Measurements from ENCODE around the gene RIF1. TPM values are rescaled to one million over a fixed set of nuclear protein-coding genes. Genes with fewer than 3 reads are reported as not detected.

RIF1 gene
- total RNA-seq, 1 experiment from 2014 or later = 123 TPM

GRCh38 chr2:151522556-151522955 is 112.9 kb downstream of the RIF1 start:
- Histone ChIP-seq H2AK5ac (ENCODE audit: insufficient read length, low read length) (no peak overlapping the region), H4K91ac (ENCODE audit: insufficient read length, low read depth, low read length) (no peak overlapping the region), H2BK20ac (ENCODE audit: low read depth, low read length, poor library complexity, severe bottlenecking) (no peak overlapping the region), H4K8ac (replicated peaks; ENCODE audit: insufficient read length, low read depth, low read length) (no peak overlapping the region), H2BK12ac (ENCODE audit: insufficient read length, low read depth, low read length) (no peak overlapping the region), H3T11ph (ENCODE audit: low read length) (no peak overlapping the region), H4K20me1 (ENCODE audit: control insufficient read depth, insufficient read depth, insufficient read length) (no peaks in the 10 kb centered on the region), H2AFZ (ENCODE audit: low read length) (no peak overlapping the region), H3K56ac (ENCODE audit: insufficient read length, low read depth, low read length) (no peak overlapping the region), H3K79me1 (ENCODE audit: insufficient read depth, low read depth, low read length, poor library complexity, severe bottlenecking) (no peaks in the 10 kb centered on the region), H4K5ac (ENCODE audit: insufficient read length, low read depth, low read length) (no peak overlapping the region), H3K4ac (ENCODE audit: low read depth, low read length) (no peak overlapping the region), H3K79me2 (ENCODE audit: insufficient read depth, low read length) (no peaks in the 10 kb centered on the region), H2BK120ac (ENCODE audit: low read depth, low read length, poor library complexity, severe bottlenecking) (no peak overlapping the region), H3K9ac (ENCODE audit: extremely low read depth, insufficient read length, low read length) (no peak overlapping the region), H3K18ac (ENCODE audit: insufficient read length, low read depth, low read length) (no peak overlapping the region), H2BK5ac (ENCODE audit: insufficient read length, low read length) (no peak overlapping the region), H3K27me3 (ENCODE audit: insufficient read depth, low read length) (no peaks in the 10 kb centered on the region), H3K27ac (ENCODE audit: insufficient read length, low read depth, low read length) (no peak overlapping the region), H3K4me2 (ENCODE audit: insufficient read depth, insufficient read length, low read length) (no peak overlapping the region), H3K23me2 (ENCODE audit: insufficient read length, low read depth, low read length, poor library complexity, severe bottlenecking) (no peaks in the 10 kb centered on the region), H3K14ac (ENCODE audit: insufficient read depth, low read length) (no peak overlapping the region), H3K9me3 (ENCODE audit: control insufficient read depth, low read depth, low read length) (no peaks in the 10 kb centered on the region), H3K4me1 (ENCODE audit: insufficient read depth, low read length) (peaks cover 3% of the 10 kb centered on the region; the same call in 1 of the 2 replicates), H3K23ac (ENCODE audit: insufficient read length, low read depth, low read length) (no peak overlapping the region), H2BK15ac (ENCODE audit: low read depth, low read length) (no peak overlapping the region)
- TF ChIP-seq CTCF (conservative IDR thresholded peaks at IDR 0.05) = no peak
- Mint-ChIP-seq H3K27ac (no peak overlapping the region), H3K27me3 (ENCODE audit: low read depth) (no peaks in the 10 kb centered on the region), H3K4me3 (no peak overlapping the region), H3K9me3 (no peaks in the 10 kb centered on the region), H3K36me3 (ENCODE audit: insufficient read depth in 1 of 3, low read depth in 3 of 3) (no peaks in the 10 kb centered on the region), H3K4me1 (peaks cover 10 to 11% of the 10 kb centered on the region in 2 experiments)
- DNase-seq = no peak
- no CpG with 5 or more reads among the region's 7 CpGs for WGBS (ENCODE audit: extremely low coverage, insufficient read length, low lambda C conversion rate)
